ENCODE results near the gene CISD1. TPM values are rescaled to one million over a fixed set of nuclear protein-coding genes. Genes with fewer than 3 reads are reported as not detected.

Gene CISD1
- total RNA-seq, 2 experiments from 2014 or later = 1.5 to 2.0 TPM

GRCh38 chr10:58334817-58335305 is 65.9 kb downstream of the CISD1 start, which contains the start of gene UBE2D1:
Gene UBE2D1 (plus strand): TSS chr10:58335006. CDS start chr10:58335202, 196 bp downstream.
- peak; percentile 65 to 87 (median 80) for DNase-seq
- Mint-ChIP-seq H3K9me3 (no peaks in the 10 kb centered on the region), H3K27me3 (peaks cover 6% of the 10 kb centered on the region), H3K4me3 (peak within 1 kb of the TSS; percentile 92), H3K36me3 (ENCODE audit: low read depth) (no peaks in the 10 kb centered on the region), H3K4me1 (ENCODE audit: low read depth) (peaks cover 45% of the 10 kb centered on the region), H3K27ac (peak within 1 kb of the TSS; percentile 50)
- H3K4me1 ChIP-seq (ENCODE audit: insufficient read depth, low read length) = peaks cover 12% of the 10 kb centered on the region
- POLR2A ChIA-PET = interaction anchor here (0.6 to 2.0 kb wide), 4 partner anchors 40 to 66 kb away, joined by 3 to 32 read pairs (median 10); partner anchors contain the start of genes CISD1, IPMK and TFAM
- ATAC-seq (ENCODE audit: poor library complexity) = peak; percentile 98
- CTCF ChIA-PET = no interaction called here
- H3K4me3 ChIP-seq (ENCODE audit: low read length) = peak within 1 kb of the TSS; percentile 79
- intact Hi-C loops (cut with DNase I, micrococcal nuclease) = loop anchor here (1.0 to 5.0 kb wide), 2 partner anchors 38 to 50 kb away; partner anchors contain the start of gene TFAM (in 1 of the 2)
- no peak within 1 kb of the TSS for H3K27ac ChIP-seq (ENCODE audit: low read depth in 1 of 2, low read length in 2 of 2)
- H3K27me3 ChIP-seq (ENCODE audit: control insufficient read depth in 1 of 2, insufficient read depth in 2 of 2, low read length in 2 of 2) = no peaks in the 10 kb centered on the region
- no peak for TF ChIP-seq CTCF (IDR thresholded peaks at IDR 0.05)
- H3K36me3 ChIP-seq (ENCODE audit: insufficient read depth, low read length) = no peaks in the 10 kb centered on the region
- no peaks in the 10 kb centered on the region for H3K9me3 ChIP-seq (ENCODE audit: control insufficient read depth in 1 of 2, insufficient read depth in 1 of 2, low read length in 2 of 2)

DNA sequence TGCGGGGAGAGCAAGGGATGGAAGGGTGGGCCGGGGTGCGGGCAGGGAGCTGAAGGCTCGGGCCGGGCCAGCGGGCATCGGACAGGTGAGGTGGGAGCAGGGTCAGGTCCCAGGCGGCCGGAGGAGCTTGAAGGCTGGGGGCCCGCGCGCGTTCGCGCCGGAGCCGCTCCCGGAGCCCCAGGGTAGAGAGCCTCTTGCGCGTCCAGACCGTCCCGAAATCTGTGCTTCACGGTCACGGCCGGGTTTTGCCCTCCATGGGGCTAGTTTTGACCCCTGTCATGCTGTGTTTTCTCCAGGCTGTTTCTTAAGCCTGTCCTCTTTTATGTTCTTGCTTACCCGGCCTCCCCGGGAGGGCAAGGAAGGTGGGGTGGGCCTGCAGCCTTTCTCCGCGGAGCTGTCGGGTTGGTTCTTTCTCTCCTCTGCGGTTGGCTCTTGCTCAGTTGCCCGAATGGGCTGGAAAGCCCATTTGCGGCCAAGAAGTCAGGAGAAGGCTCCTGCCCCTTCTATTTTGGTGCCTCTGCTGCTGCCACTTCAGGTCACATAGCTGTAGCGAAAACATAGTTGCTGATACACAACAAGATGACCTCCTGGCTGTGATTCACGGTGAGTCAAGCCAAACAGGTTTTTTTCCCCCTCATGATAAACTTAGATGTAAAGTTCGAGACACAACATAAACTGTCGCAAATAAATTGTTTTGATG is 66.5 kb downstream of the CISD1 start:
- POLR2A ChIA-PET = interaction anchor here (0.6 to 2.0 kb wide), 4 partner anchors 40 to 67 kb away, joined by 3 to 32 read pairs (median 10); partner anchors contain the start of genes CISD1, IPMK and TFAM

DNA sequence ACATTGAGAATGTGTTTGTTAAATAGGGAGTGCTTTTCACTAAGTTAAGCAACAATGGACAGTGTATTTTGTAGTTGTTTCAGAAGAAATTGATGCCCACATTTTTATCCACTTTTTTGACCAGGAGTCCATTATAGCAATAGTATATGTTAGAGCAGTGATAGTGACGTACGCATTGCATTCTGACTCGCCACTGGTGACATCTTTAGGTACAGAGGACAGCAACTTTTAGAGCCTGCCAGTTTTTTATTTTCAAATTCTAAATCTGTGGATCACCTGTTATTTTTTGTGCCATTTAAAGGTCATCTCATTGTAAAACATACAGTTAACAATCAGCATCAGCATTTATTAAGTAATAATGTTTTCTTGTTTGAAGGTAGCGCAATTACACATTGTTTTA is 67.3 kb downstream of the CISD1 start:
- H3K9me3 Mint-ChIP-seq = no peaks in the 10 kb centered on the region
- H3K27me3 Mint-ChIP-seq = peaks cover 6% of the 10 kb centered on the region
- H3K36me3 Mint-ChIP-seq (ENCODE audit: low read depth) = no peaks in the 10 kb centered on the region
- Histone ChIP-seq H3K9me3 (ENCODE audit: control insufficient read depth in 1 of 2, insufficient read depth in 1 of 2, low read length in 2 of 2) (no peaks in the 10 kb centered on the region), H3K36me3 (ENCODE audit: insufficient read depth, low read length) (no peaks in the 10 kb centered on the region), H3K4me3 (ENCODE audit: low read length) (peak overlapping the region; percentile 79), H3K4me1 (ENCODE audit: insufficient read depth, low read length) (peaks cover 12% of the 10 kb centered on the region), H3K27ac (ENCODE audit: low read depth in 1 of 2, low read length in 2 of 2) (no peak overlapping the region), H3K27me3 (ENCODE audit: control insufficient read depth in 1 of 2, insufficient read depth in 2 of 2, low read length in 2 of 2) (no peaks in the 10 kb centered on the region)
- no peak for TF ChIP-seq CTCF (IDR thresholded peaks at IDR 0.05)
- H3K4me3 Mint-ChIP-seq = peak overlapping the region; percentile 92
- ATAC-seq (ENCODE audit: poor library complexity) (no peak), DNase-seq (no peak)
- CTCF ChIA-PET = no interaction called here
- intact Hi-C loops (cut with DNase I, micrococcal nuclease) = no loop called here
- peak overlapping the region; percentile 50 for H3K27ac Mint-ChIP-seq
- H3K4me1 Mint-ChIP-seq (ENCODE audit: low read depth) = peaks cover 57% of the 10 kb centered on the region
- POLR2A ChIA-PET = no interaction called here

More for the DNA sequence above, 66.5 kb downstream of the CISD1 start:
- peak; percentile 19 for ATAC-seq (ENCODE audit: poor library complexity)
- H3K36me3 Mint-ChIP-seq (ENCODE audit: low read depth) = no peaks in the 10 kb centered on the region
- H3K27ac Mint-ChIP-seq = peak overlapping the region; percentile 50
- Histone ChIP-seq H3K27me3 (ENCODE audit: control insufficient read depth in 1 of 2, insufficient read depth in 2 of 2, low read length in 2 of 2) (no peaks in the 10 kb centered on the region), H3K4me1 (ENCODE audit: insufficient read depth, low read length) (peaks cover 12% of the 10 kb centered on the region), H3K4me3 (ENCODE audit: low read length) (peak overlapping the region; percentile 79), H3K9me3 (ENCODE audit: control insufficient read depth in 1 of 2, insufficient read depth in 1 of 2, low read length in 2 of 2) (no peaks in the 10 kb centered on the region), H3K36me3 (ENCODE audit: insufficient read depth, low read length) (no peaks in the 10 kb centered on the region), H3K27ac (ENCODE audit: low read depth in 1 of 2, low read length in 2 of 2) (no peak overlapping the region)
- no peak for TF ChIP-seq CTCF (IDR thresholded peaks at IDR 0.05)
- H3K27me3 Mint-ChIP-seq = peaks cover 6% of the 10 kb centered on the region
- peak in 4 of 14 experiments; percentile 1 to 48 (median 23) for DNase-seq
- H3K9me3 Mint-ChIP-seq = no peaks in the 10 kb centered on the region
- CTCF ChIA-PET = no interaction called here
- H3K4me1 Mint-ChIP-seq (ENCODE audit: low read depth) = peaks cover 49% of the 10 kb centered on the region
- intact Hi-C loops (cut with DNase I, micrococcal nuclease) = no loop called here
- H3K4me3 Mint-ChIP-seq = peak overlapping the region; percentile 92

Other genes with a start within 250 kb of the CISD1 start
- 1 to 10 TPM; 1.4 to 1.5 TPM for gene IPMK, start 1.3 kb upstream of the CISD1 start, total RNA-seq
- gene UBE2D1, start 65.8 kb downstream of the CISD1 start, total RNA-seq = 1 to 10 TPM; 6.0 to 7.8 TPM
- 10 to 100 TPM; 43.7 to 50.5 TPM for gene TFAM, start 116.2 kb downstream of the CISD1 start, total RNA-seq
- gene BICC1, start 243.7 kb downstream of the CISD1 start, total RNA-seq = not detected